Testis (tissue), 3 donors: ENCODE results near the gene QSOX1. TPM values are rescaled to one million over a fixed set of nuclear protein-coding genes. Genes with fewer than 3 reads are reported as not detected.

Source experiments
- DNase-seq: peaks from one replicate; pipeline ENCODE4 v3.0.0-alpha.2; 2019
- H3K27ac ChIP-seq, 2 donors: fragments of 200-600 bp; sonication (generic); one replicate each; pipeline ENCODE4 v1.5.1; 2019
- H3K27me3 ChIP-seq: fragments of 200-600 bp; sonication (generic); one replicate; pipeline ENCODE4 v1.5.1; 2019
- H3K36me3 ChIP-seq: fragments of 200-600 bp; sonication (generic); one replicate; pipeline ENCODE4 v1.5.1; 2017; ENCODE audit warnings: low read depth; ENCODE audit errors: missing control alignments
- H3K4me1 ChIP-seq: fragments of 200-600 bp; sonication (generic); one replicate; pipeline ENCODE4 v1.5.1; 2019
- H3K4me3 ChIP-seq, 2 donors: fragments of 200-600 bp; sonication (generic); one replicate each; pipeline ENCODE4 v1.5.1; 2017 to 2019
- H3K9me3 ChIP-seq: fragments of 200-600 bp; sonication (generic); one replicate; pipeline ENCODE4 v1.5.1; 2017
- CTCF ChIP-seq, 3 experiments: fragments of 450-650 bp in 2 of 3; fragments of 200-600 bp in 1 of 3; sonication (generic) in 1 of 3; IDR thresholded peaks; one replicate each; pipeline ENCODE4 v1.5.1; 2016 to 2019; ENCODE audit warnings: antibody characterized with exemption in 3 of 3, mild to moderate bottlenecking in 2 of 3, moderate library complexity in 1 of 3
- POLR2A ChIP-seq: fragments of 450-650 bp; IDR thresholded peaks from one replicate; pipeline ENCODE4 v1.6.1; 2017; ENCODE audit warnings: antibody characterized with exemption, mild to moderate bottlenecking, moderate library complexity
- WGBS, 2 donors: methylation state at CpG; one replicate each; pipeline ENCODE4 v1.1.5; 2018; 5-methylcytosine and 5-hydroxymethylcytosine counted together
- intact Hi-C: fragments of 100-400 bp; cut with DNase I; formaldehyde crosslinking; loops from one replicate; pipeline ENCODE4 v1.15.1; 2023; ENCODE audit warnings: low total_unique reads
- polyA plus RNA-seq: library from polyadenylated mRNA; stranded (reverse); fragments of 350-450 nt; fragmentation: Illumina TruSeq; extraction: RNeasy Lipid Tissue Mini Kit (QIAGEN cat#74804); gene quantifications from one replicate; pipeline ENCODE4 v1.2.3, GENCODE V29; 2014; ENCODE audit warnings: low read depth, low replicate concordance; ENCODE audit not compliant: insufficient read depth
- total RNA-seq, 2 donors: library from RNA; depleted of rRNA; stranded (reverse); fragments of >200 nt; gene quantifications; one replicate each; pipeline ENCODE4 v1.2.3, GENCODE V29; 2016

Gene QSOX1
- total and polyA plus RNA-seq, 3 donors from 2014 or later: 285 to 691 (median 566) TPM

- WGBS, 2 donors: 85% methylated on average over 10 to 12 of the region's 12 CpGs
These were observed 56.6 kb downstream of the QSOX1 start for GRCh38 chr1:180211156-180211859.

DNA sequence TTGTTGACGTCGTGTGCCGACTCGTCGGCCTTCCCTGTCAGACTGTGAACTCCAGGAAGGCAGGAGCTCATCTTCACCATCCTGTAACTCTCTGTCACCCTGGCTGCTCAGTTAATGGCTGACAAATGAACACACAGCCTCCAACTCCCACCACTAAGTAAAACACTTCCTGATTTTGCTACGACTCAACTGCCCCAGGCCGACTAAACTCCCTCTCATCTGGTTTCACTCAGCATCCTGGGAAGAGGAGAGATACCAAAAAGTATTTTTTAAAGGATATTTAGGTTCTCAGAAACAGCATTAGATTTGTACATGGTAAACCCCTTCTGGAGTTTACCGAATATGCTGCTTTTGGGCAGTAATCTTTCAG, 57.2 kb downstream of the QSOX1 start:
- Histone ChIP-seq H3K27me3 (no peaks in the 10 kb centered on the region), H3K36me3 (no peaks in the 10 kb centered on the region), H3K4me1 (no peaks in the 10 kb centered on the region), H3K9me3 (no peaks in the 10 kb centered on the region), H3K27ac (no peak overlapping the region), H3K4me3 (no peak overlapping the region)
- whole genome bisulfite sequencing, 2 donors: 77 to 83% methylated on average over 8 of the region's 8 CpGs
- TF ChIP-seq POLR2A (no peak), CTCF (IDR thresholded peaks at IDR 0.05) (no peak)
- no peak for DNase-seq
- intact Hi-C loops: no loop called here

More at GRCh38 chr1:180211156-180211859, 56.6 kb downstream of the QSOX1 start:
- TF ChIP-seq CTCF (IDR thresholded peaks at IDR 0.05) (no peak), POLR2A (no peak)
- no peak for DNase-seq
- intact Hi-C loops: no loop called here
- H3K4me3 ChIP-seq: no peak overlapping the region
- no peaks in the 10 kb centered on the region for H3K27me3 ChIP-seq
- H3K27ac ChIP-seq: no peak overlapping the region
- H3K36me3 ChIP-seq: no peaks in the 10 kb centered on the region
- H3K4me1 ChIP-seq: no peaks in the 10 kb centered on the region
- H3K9me3 ChIP-seq: no peaks in the 10 kb centered on the region

DNA sequence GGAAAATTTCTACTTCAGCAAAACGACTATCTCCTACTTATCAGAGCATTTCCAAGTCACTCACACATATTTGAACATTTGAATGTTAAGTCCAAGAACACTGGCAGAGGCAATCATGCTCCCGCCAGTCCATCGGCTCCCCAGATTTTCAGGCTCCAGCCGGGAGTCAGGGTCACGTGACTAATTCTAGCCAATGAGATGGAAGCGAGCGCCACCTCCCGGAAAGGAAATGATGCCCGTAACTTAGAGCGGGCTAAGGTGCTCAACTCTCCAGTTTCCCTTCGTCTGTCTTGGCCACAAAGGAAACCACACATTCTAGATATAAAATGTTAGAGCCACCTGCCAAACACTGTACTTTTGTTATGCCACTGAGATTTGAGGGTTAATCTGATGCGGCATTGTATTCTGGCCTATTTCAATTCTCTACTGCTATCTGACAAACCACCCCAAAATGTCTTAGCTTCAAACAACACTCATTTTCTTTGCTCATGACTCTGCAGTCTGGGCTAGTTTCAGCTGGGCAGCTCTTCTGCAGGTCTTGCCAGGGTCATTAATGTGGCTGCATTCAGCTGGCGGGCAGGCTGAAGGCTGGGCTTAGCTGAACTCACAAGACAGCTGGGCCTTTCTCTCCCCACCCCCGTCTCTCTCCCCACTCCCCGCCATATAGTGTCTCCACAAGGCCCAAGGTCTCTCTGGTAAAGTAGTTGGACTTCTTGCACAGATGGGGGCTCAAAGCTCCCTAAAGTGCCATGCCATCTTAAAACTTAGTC, 58.9 kb downstream of the QSOX1 start:
- 62 to 81% methylated on average over 14 to 15 of the region's 15 CpGs for WGBS, 2 donors
- Histone ChIP-seq H3K36me3 (no peaks in the 10 kb centered on the region), H3K27me3 (no peaks in the 10 kb centered on the region), H3K9me3 (no peaks in the 10 kb centered on the region), H3K27ac (no peak overlapping the region), H3K4me1 (no peaks in the 10 kb centered on the region), H3K4me3 (peak overlapping the region; percentile 15 to 29)
- intact Hi-C loops: no loop called here
- peak; percentile 76 for DNase-seq
- TF ChIP-seq POLR2A: no peak
- TF ChIP-seq CTCF (IDR thresholded peaks at IDR 0.05): no peak

DNA sequence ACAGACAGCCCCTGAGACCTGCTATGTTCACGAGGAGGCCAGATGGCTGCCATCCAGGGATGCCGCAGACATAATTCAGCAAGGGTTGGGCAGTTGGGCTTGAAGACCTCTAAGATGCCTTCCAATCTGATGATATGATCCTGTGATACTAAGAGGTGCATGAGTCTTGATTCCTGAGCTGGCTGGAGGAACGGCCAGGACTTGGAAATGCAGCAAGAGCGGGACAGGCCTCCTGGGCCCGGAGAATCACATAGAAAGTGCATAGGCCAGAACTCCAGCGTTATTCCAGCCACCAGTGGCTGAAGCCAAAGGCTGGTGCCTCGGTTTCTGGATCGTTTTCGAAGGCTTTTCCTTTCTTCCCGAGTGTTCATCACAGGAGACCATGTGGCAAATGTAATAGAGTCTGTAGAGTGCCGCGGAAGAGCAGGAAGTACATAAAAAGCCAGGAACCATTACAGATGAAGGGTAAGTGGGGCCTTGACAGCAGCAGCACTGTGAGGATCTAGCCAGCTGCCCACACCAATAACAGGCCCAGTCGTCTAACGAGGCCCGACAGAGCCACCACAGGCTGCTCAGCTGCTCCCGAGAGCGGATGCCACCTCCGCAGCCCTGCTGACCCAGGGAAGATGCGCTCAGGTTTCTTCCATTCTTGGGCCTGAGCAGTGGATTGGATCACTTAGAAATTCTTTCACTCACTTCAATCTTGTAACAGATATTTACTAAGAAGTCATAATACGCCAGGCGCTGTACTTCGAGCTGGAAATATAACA, 61.4 kb downstream of the QSOX1 start:
- Histone ChIP-seq H3K4me1 (no peaks in the 10 kb centered on the region), H3K27me3 (no peaks in the 10 kb centered on the region), H3K36me3 (no peaks in the 10 kb centered on the region), H3K4me3 (no peak overlapping the region), H3K9me3 (no peaks in the 10 kb centered on the region), H3K27ac (no peak overlapping the region)
- intact Hi-C loops: no loop called here
- no peak for DNase-seq
- TF ChIP-seq POLR2A: no peak
- no peak for TF ChIP-seq CTCF (IDR thresholded peaks at IDR 0.05)
- WGBS, 2 donors: 84 to 91% methylated on average over 22 of the region's 22 CpGs
